ENCODE results near the gene CNTNAP2.

Gene CNTNAP2

GRCh38 chr7:147859033-147859432 lies 1742.4 kb downstream of the CNTNAP2 start:
- H3K4me3 ChIP-seq (ENCODE audit: low read depth, low read length), result no peak overlapping the region
- DNase-seq (ENCODE audit: low read depth), result no peak

GRCh38 chr7:147859486-147859885 lies 1742.9 kb downstream of the CNTNAP2 start:
- DNase-seq (ENCODE audit: low read depth), result no peak
- H3K4me3 ChIP-seq (ENCODE audit: low read depth, low read length), result no peak overlapping the region

DNA sequence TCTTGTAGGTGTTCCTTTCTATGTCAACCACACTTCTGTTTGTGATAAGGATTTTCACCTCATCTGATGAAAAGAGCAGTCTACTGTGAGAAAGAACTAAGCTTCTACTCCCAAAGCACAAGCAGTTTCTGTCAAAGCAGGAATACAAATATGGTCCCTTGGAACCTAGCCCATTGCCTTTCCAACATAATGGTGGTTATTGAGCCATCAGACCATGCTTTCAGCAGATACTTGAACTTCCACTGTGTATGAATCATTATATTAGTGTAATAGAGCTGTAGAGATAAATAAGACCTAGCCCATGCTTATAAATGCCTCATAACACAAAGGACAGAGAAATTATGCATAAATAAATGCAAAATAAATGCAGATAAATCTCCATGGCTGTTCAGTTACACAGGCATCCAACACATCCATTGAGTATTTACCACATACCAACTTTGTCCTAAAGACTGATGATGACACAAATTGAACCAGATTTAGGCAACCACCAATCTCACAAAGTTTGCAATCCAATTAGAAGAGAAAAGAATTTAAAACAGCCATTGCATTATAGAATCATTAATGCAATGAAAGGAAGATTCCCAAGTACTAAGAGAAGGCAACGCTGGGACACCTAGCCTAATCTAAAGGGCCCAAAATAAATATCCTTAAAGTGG lies 1744.6 kb downstream of the CNTNAP2 start:
- DNase-seq (ENCODE audit: low read depth), result peak; percentile 7
- no peak overlapping the region for H3K4me3 ChIP-seq (ENCODE audit: low read depth, low read length)

DNA sequence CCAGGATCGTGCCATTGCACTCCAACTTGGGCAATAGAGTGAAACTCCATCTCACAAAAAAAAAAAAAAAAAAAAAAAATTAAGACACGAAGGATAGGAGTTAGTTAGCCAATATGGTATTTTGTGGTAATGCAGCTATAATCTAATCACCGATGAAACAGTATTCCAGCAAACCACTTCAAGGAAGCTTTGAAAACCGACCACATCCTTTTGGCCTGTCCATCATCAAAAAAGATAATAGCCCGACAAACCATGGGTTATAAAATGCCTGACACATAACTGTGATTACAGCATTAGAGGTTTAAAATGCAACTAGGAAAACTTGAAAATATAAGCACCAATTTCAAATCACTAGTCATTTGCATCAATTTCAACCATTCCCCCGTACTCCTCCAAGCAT lies 1745.3 kb downstream of the CNTNAP2 start:
- DNase-seq (ENCODE audit: low read depth), result no peak
- H3K4me3 ChIP-seq (ENCODE audit: low read depth, low read length), result no peak overlapping the region

- no peak for DNase-seq (ENCODE audit: low read depth)
- no peak overlapping the region for H3K4me3 ChIP-seq (ENCODE audit: low read depth, low read length)
Measured at GRCh38 chr7:147869456-147869855, 1752.9 kb downstream of the CNTNAP2 start.

DNA sequence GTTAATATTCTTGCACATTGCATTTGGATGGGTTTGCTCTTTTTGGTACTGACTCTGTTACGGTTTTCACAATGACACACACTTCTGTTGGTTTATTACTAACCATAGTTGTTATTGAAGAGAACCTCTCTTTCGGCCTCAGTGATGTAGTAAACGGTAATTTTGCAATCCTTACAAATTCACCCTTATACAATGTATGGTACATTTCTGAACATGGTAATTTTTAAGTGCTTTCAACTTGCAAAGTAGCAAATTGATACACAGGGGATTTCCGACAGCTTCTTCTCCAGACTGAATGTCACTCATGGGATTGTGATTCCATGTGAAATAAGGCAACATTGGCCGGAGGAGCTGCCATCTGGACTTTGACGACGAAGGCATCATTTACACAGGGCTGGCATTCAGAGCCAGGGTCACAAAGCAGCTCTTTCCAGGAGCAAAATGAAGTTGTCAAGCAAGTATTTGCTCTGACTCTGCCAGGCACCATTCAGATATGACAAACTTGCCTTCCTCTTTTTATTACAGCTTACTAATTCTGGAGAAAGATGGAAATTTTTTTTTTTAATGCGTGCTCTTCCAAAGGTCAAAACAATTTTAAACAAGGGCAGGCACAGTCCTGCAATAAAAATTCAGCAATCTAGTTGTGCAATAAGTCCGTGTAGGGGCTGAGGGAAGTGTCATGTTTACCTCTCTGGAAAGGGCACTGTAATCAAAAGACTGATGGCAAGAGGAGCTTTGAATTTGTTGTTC lies 1762.5 kb downstream of the CNTNAP2 start:
- no peak overlapping the region for H3K4me3 ChIP-seq (ENCODE audit: low read depth, low read length)
- DNase-seq (ENCODE audit: low read depth), result no peak

DNA sequence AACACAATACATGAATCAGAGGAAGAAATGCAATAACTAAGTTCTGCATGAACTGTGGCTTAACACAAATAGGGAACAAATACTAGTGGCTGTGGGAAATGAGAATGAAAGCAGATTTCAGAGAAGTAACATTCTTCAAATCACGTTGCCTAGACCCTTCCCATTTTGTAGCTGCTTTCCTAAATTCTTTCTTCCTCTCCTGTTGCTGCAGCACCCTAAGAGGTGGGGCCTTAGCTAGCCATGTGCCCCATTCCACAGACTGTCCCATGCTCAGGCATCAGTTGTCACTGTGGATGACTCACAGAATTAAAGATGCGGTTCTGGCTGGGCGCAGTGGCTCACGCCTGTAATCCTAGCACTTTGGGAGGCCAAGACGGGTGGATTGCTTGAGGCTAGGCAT lies 1769.3 kb downstream of the CNTNAP2 start:
- no peak for DNase-seq (ENCODE audit: low read depth)

DNA sequence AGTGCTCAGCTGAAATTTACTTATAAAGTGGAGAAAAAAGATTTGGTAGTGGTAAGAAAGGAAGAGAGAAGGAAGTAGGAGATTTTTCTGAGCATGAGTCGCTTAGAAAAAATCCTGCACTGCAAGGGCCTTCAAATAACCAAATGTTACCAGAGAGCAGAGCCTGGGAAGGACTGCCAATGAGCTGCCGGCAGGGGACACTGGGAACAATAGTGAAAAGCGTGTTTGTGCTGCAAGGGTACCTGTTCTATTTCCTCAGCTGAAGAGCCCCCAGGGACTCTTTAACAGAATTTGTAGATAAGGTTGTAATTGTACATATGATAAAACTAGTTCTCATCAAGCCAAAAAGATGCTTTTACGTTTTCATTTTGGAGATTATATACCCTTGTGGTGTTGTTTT lies 1777.7 kb downstream of the CNTNAP2 start:
- DNase-seq (ENCODE audit: low read depth), result no peak
- H3K4me3 ChIP-seq (ENCODE audit: low read depth, low read length), result no peak overlapping the region

More for the DNA sequence above, 1769.3 kb downstream of the CNTNAP2 start:
- H3K4me3 ChIP-seq (ENCODE audit: low read depth, low read length), result no peak overlapping the region

DNA sequence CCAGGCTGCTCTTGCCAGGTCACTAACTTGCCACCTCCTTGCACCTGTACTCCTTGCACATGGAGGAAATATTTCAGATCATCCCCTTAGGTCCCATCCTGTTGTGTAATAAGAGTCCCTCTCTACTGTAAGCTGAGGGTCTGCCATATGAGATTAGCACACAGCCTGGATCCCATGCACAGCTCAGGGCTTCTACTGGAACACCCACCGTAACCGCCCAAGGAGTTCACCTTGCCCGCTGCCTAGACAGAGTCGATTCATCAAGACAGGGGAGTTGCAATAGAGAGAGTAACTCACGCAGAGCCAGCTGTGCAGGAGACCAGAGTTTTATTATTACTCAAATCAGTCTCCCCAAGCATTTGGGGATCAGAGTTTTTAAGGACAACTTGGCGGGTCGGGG lies 1779.5 kb downstream of the CNTNAP2 start:
- no peak for DNase-seq (ENCODE audit: low read depth)
- no peak overlapping the region for H3K4me3 ChIP-seq (ENCODE audit: low read depth, low read length)

GRCh38 chr7:147903536-147904218 lies 1787.1 kb downstream of the CNTNAP2 start:
- no peak overlapping the region for H3K4me3 ChIP-seq (ENCODE audit: low read depth, low read length)
- DNase-seq (ENCODE audit: low read depth), result no peak

GRCh38 chr7:147904219-147904576 lies 1787.6 kb downstream of the CNTNAP2 start:
- no peak for DNase-seq (ENCODE audit: low read depth)
- no peak overlapping the region for H3K4me3 ChIP-seq (ENCODE audit: low read depth, low read length)

- H3K4me3 ChIP-seq (ENCODE audit: low read depth, low read length), result no peak overlapping the region
- no peak for DNase-seq (ENCODE audit: low read depth)
Measured at GRCh38 chr7:147909431-147910148, 1793.0 kb downstream of the CNTNAP2 start.

GRCh38 chr7:147911201-147911601 lies 1794.6 kb downstream of the CNTNAP2 start:
- DNase-seq (ENCODE audit: low read depth), result no peak
- H3K4me3 ChIP-seq (ENCODE audit: low read depth, low read length), result no peak overlapping the region

- H3K4me3 ChIP-seq (ENCODE audit: low read depth, low read length), result no peak overlapping the region
- DNase-seq (ENCODE audit: low read depth), result no peak
Measured at GRCh38 chr7:147912291-147912690, 1795.7 kb downstream of the CNTNAP2 start.

GRCh38 chr7:147912946-147913638 lies 1796.5 kb downstream of the CNTNAP2 start:
- DNase-seq (ENCODE audit: low read depth), result no peak
- H3K4me3 ChIP-seq (ENCODE audit: low read depth, low read length), result no peak overlapping the region

- DNase-seq (ENCODE audit: low read depth), result no peak
Measured at GRCh38 chr7:147915781-147916180, 1799.2 kb downstream of the CNTNAP2 start.

GRCh38 chr7:147916573-147916972 lies 1800.0 kb downstream of the CNTNAP2 start:
- no peak overlapping the region for H3K4me3 ChIP-seq (ENCODE audit: low read depth, low read length)
- no peak for DNase-seq (ENCODE audit: low read depth)

More at GRCh38 chr7:147915781-147916180, 1799.2 kb downstream of the CNTNAP2 start:
- H3K4me3 ChIP-seq (ENCODE audit: low read depth, low read length), result no peak overlapping the region

DNA sequence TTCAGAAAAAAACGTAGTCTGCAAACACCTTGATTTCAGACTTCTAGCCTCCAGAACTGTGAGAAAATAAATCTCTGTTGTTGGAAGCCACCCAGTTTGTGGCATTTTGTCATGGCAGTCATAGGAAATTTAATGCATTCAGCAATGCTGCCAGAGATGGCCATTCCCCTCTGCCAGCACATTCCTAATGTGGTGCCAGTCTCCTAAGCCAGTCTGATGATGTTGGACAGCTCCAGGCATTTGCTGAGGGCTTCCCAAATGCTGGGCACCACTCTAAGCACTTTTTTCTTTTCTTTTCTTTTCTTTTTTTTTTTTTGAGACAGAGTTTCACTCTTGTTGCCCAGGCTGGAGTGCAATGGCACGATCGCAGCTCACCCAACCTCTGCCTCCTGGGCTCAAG lies 1807.2 kb downstream of the CNTNAP2 start:
- no peak for DNase-seq (ENCODE audit: low read depth)
- no peak overlapping the region for H3K4me3 ChIP-seq (ENCODE audit: low read depth, low read length)

- no peak for DNase-seq (ENCODE audit: low read depth)
- no peak overlapping the region for H3K4me3 ChIP-seq (ENCODE audit: low read depth, low read length)
Measured at GRCh38 chr7:147937428-147937827, 1820.8 kb downstream of the CNTNAP2 start.

Measured in skeletal muscle cell (primary cell).